Progenitor cell of endocrine pancreas (in vitro differentiated cells): ENCODE measurements around the gene CDC42BPB. TPM values are rescaled to one million over a fixed set of nuclear protein-coding genes. Genes with fewer than 3 reads are reported as not detected.
A peak's percentile ranks its signal among the peaks of the same experiment; 100 is the strongest.

Source experiments
- DNase-seq: peaks from one replicate; pipeline ENCODE4 v3.0.0; 2021; ENCODE audit warnings: low spot score; ENCODE audit not compliant: unreplicated experiment
- H3K27ac Mint-ChIP-seq: 2 replicates; pipeline ENCODE4 v1.8.0; 2021; ENCODE audit warnings: mild to moderate bottlenecking, moderate library complexity, mixed read lengths
- H3K27me3 Mint-ChIP-seq: 2 replicates; pipeline ENCODE4 v1.8.0; 2021; ENCODE audit warnings: mixed read lengths
- H3K36me3 Mint-ChIP-seq: 2 replicates; pipeline ENCODE4 v1.8.0; 2022; ENCODE audit warnings: mixed read lengths; ENCODE audit not compliant: insufficient read depth
- H3K4me1 Mint-ChIP-seq: 2 replicates; pipeline ENCODE4 v1.8.0; 2021; ENCODE audit warnings: low read depth, mixed read lengths
- H3K4me3 Mint-ChIP-seq: 2 replicates; pipeline ENCODE4 v1.8.0; 2021; ENCODE audit warnings: low read depth, mild to moderate bottlenecking, moderate library complexity, mixed read lengths
- H3K9me3 Mint-ChIP-seq: 2 replicates; pipeline ENCODE4 v1.8.0; 2021; ENCODE audit warnings: low read depth, mixed read lengths
- CTCF ChIP-seq: fragments of 200-600 bp; sonication (generic); IDR thresholded peaks from one replicate; pipeline ENCODE4 v1.5.0; 2021; ENCODE audit warnings: antibody characterized with exemption, mild to moderate bottlenecking; ENCODE audit not compliant: unreplicated experiment
- total RNA-seq: library from RNA; stranded (reverse); gene quantifications from 2 replicates; pipeline ENCODE4 v1.2.1, GENCODE V29; 2021

The CDC42BPB gene
- total RNA-seq, 1 donor from 2014 or later, result 105 TPM

GRCh38 chr14:103100281-103101121 lies 43.2 kb upstream of the CDC42BPB start:
- peaks cover 5% of the 10 kb centered on the region for H3K36me3 Mint-ChIP-seq

GRCh38 chr14:103099733-103100280 lies 42.5 kb upstream of the CDC42BPB start:
- Mint-ChIP-seq H3K9me3 (no peaks in the 10 kb centered on the region), H3K27me3 (peaks cover 3% of the 10 kb centered on the region), H3K4me3 (no peak overlapping the region), H3K27ac (no peak overlapping the region), H3K36me3 (peaks cover 5% of the 10 kb centered on the region), H3K4me1 (peaks cover 28% of the 10 kb centered on the region)
- TF ChIP-seq CTCF, result no peak
- no peak for DNase-seq

More at GRCh38 chr14:103100281-103101121, 43.2 kb upstream of the CDC42BPB start:
- Mint-ChIP-seq H3K4me1 (peaks cover 25% of the 10 kb centered on the region), H3K4me3 (peak overlapping the region; percentile 42), H3K9me3 (no peaks in the 10 kb centered on the region), H3K27me3 (peaks cover 6% of the 10 kb centered on the region), H3K27ac (no peak overlapping the region)
- no peak for DNase-seq
- TF ChIP-seq CTCF, result no peak

- TF ChIP-seq CTCF, result peak; percentile 45
- DNase-seq, result peak; percentile 42
- Mint-ChIP-seq H3K9me3 (no peaks in the 10 kb centered on the region), H3K4me3 (no peak overlapping the region), H3K27ac (no peak overlapping the region), H3K27me3 (peaks cover 3% of the 10 kb centered on the region), H3K4me1 (peaks cover 32% of the 10 kb centered on the region), H3K36me3 (peaks cover 5% of the 10 kb centered on the region)
Measured at GRCh38 chr14:103099081-103099732, 41.9 kb upstream of the CDC42BPB start.

- DNase-seq, result no peak
- no peaks in the 10 kb centered on the region for H3K9me3 Mint-ChIP-seq
- peaks cover 35% of the 10 kb centered on the region for H3K4me1 Mint-ChIP-seq
- H3K27me3 Mint-ChIP-seq, result no peaks in the 10 kb centered on the region
- TF ChIP-seq CTCF, result no peak
- H3K4me3 Mint-ChIP-seq, result no peak overlapping the region
- H3K36me3 Mint-ChIP-seq, result peaks cover 2% of the 10 kb centered on the region
- no peak overlapping the region for H3K27ac Mint-ChIP-seq
Measured at GRCh38 chr14:103097994-103098957, 40.9 kb upstream of the CDC42BPB start.
